Measurements from ENCODE around the gene PTPN3.

The PTPN3 gene

GRCh38 chr9:109419531-109419930 is 78.6 kb downstream of the PTPN3 start:
- no peak for DNase-seq

GRCh38 chr9:109418827-109419226 is 79.3 kb downstream of the PTPN3 start:
- DNase-seq = no peak

DNA sequence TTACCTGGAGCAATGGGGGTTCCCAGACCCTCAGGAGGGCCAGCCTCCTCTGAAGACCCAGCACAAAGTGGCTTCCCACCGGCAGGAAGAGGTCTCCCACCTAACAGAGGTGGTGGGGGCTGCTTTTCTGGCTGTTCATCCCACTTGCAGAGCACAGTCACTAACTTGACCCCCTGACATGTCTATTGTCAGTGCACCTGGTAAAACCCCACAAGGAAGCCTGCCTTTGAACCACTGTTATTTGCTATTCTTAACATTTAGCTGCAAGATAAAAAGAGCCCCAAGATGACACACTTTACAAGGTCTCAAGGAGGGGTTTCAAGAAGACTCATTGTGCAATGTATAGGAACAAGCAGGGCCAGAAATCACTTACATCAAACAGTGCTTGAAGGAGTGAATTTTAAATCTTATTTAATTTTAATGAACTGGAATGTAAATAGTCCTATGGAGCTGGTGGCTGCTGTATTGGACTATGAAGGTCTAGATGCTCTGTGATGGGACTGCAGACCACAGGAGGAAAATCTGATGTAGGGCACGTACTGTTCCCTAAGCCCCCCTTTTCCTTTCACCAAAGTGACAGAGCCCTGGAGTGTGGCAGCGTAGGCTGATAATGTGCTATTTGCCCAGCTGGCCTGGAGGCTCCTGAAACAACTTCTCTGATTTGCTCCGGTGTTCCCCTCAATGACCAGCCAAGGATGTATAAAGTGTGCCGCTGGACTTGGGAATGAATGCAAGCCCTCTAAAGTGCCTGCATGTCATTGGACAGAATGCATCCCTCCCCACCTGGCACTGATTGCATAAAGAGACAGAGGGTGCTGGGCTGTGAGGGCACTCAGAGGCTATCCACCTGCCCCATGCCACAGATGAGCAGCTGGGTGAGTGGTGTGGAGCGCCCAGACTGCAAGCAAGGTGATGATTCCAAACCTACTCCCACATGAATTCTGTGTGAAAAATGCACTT is 80.2 kb downstream of the PTPN3 start:
- DNase-seq = no peak

DNA sequence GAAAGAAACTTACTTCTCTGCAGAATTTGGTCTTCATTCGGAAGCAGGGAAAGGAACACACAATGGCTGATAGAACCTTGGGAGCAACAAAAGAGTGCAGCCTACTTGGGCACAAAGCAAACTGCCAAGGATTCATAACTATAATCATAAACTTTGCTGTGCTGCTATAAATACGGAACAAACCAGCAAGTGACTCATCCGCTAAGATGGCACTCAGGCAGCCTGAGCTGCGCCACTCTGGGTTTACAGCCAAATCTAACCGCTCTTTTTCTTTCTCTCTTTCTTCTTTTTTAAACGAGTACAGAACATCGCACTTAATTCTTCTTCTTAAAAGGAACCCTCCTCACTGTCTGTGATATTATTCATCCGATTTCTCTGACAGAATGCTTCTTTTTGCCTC is 81.1 kb downstream of the PTPN3 start:
- DNase-seq = no peak

DNA sequence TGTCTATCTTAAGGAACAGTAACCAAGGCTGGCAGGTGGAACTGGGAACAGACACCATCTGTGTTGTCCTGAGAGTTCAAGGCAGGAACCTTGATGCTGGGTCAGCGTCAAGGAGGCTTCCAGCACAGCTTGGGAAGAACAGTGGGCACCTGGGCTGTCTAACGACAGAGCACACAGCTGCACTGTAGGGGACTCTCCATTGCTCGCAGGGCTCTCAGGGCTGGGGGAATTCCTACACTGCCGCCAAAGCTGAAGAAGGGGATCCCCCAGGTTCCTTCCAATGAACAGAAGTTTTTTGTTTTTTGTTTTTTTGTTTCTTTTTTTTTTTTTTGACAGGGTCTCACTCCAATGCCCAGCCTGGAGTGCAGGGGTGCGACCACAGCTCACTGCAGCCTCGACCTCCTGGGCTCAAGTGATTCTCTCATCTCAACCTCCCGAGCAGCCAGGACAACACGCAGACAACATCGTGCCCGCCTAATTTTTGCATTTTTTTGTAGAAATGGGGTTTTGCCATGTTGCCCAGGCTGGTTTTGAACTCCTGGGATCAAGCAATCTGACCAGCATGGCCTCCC is 81.9 kb downstream of the PTPN3 start:
- DNase-seq = no peak

- no peak for DNase-seq
These were observed 83.9 kb downstream of the PTPN3 start for GRCh38 chr9:109414125-109414785.

DNA sequence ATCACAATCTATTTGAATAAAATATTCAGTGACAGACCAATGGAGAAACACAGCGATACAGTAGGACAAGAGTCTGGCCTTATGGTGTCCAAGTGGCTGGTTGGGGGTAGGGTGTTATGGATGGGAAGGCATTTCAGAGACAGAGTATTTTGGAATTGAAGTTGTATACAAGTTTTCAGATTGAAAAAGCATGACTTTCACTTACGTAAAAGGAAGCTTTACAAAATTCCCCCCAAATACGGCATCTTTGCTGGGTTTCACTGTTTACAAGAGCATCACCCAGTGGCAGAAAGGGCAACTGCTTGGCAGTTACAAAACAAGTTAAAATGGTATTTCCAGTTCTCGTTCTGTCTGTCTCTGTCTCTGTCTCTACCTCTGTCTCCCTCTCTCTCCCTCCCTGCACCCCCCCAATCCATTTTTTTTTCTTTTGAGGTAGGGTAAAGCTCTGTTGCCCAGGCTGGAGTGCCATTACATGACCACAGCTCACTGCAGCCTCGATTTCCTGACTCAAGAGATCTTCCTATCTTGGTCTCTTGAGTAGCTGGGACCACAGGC is 86.2 kb downstream of the PTPN3 start:
- DNase-seq = peak; percentile 16

DNA sequence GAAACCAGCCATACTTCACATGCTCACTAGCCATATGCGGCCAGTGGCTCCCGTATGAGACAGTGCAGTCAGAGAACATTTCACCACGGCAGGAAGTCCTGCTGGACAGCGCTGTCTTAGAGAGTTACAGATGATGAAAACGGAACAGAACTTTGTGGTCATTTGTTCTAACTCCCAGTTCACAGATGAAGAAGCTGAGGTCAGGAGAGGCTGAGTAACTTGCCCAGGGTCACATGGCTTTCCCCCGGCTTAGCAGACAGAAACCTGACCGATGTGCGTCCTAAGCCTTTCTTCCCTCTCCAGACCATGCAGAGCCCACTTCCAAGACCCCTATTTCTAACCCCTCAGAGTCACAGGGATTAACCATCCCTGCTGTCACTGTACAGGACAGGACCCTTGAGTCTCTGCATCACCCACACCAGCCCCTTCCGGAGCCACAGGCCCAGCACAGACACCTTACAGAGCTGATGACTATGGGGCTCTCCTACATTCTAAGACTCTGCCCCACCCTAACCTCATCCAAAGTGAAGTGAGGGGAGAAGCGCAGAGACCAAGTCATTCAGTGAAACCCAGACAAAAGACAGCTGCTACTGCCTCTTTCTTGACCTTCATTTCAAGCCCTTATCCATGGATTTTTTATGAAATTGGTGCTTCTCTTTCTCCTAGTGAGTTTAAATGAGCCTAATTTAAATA is 86.9 kb downstream of the PTPN3 start:
- DNase-seq = no peak

- no peak for DNase-seq
These were observed 88.2 kb downstream of the PTPN3 start for GRCh38 chr9:109409773-109410397.

DNA sequence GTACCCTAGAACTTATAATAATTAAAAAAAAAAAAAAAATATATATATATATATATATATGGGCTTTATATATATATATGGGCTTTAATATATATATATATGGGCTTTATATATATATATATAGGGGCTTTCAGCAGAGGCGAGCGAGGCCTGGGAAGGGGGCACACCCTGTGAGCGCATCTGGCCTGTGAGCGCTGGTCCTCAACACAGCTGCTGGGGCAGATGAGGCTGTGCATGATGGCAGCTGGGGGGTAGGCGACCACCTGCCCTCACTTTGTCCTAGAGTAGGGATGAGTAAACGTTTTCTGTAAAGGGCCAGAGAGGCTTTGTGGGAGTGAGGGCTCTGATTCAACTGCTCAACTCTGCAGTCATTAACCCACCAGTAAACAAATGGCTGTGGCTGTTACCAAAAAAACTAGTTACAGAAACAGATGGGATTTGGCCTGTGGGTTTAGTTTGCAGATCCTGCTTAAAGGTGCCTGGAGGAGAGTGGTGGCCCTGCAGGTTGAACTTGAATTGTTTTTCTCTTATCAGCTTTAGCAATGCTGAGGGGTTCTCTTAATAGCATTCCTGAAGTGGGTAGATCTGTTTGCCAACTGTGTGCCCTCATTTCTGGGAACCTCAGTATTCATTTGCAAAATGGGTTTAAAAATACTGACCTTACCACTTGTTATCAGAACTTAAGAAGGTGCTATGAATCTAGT is 89.2 kb downstream of the PTPN3 start:
- DNase-seq = no peak

DNA sequence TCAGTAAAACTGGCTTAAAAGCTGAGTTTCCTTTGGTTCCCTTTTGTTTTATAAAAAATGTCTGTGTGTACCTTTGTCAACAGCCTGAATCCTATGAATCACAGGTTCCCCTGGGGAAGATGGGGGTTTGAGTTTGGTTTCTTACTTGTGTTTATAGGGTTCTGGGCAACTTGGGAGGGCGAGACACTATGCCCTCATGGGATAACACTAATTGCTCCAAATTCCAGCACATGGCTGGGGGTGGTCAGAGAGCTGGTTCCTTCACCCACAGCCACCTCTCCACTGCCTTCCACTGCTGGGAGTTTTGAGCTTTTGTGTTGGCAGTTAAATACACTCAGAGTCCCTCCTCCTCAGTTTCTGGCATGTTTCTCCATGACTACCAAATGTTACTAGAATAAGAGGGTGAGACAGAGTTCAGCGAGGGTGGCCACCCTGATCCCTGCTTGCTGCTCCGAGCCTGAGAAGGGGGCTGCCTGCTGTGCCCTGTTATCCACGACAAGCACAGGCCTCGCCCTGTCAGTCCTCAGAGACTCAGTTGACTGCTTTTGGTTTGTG is 94.3 kb downstream of the PTPN3 start:
- DNase-seq = no peak

- DNase-seq = no peak
These were observed 95.0 kb downstream of the PTPN3 start for GRCh38 chr9:109403116-109403515.

DNA sequence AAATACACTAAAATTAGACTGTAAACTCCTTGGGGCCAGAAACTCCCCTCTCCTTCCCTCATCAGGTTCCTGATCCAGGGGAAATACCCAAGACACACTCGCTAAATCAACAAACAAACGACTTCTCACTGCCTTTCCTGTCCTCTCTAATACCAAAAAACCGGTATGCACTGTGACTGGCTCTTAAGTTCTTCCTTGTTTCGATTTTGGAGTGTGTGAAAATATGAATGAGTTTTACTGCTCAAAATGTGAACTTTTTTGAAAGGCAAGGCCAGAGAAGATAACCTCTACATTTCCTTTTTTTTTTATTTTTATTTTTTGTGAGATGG is 96.2 kb downstream of the PTPN3 start:
- no peak for DNase-seq

DNA sequence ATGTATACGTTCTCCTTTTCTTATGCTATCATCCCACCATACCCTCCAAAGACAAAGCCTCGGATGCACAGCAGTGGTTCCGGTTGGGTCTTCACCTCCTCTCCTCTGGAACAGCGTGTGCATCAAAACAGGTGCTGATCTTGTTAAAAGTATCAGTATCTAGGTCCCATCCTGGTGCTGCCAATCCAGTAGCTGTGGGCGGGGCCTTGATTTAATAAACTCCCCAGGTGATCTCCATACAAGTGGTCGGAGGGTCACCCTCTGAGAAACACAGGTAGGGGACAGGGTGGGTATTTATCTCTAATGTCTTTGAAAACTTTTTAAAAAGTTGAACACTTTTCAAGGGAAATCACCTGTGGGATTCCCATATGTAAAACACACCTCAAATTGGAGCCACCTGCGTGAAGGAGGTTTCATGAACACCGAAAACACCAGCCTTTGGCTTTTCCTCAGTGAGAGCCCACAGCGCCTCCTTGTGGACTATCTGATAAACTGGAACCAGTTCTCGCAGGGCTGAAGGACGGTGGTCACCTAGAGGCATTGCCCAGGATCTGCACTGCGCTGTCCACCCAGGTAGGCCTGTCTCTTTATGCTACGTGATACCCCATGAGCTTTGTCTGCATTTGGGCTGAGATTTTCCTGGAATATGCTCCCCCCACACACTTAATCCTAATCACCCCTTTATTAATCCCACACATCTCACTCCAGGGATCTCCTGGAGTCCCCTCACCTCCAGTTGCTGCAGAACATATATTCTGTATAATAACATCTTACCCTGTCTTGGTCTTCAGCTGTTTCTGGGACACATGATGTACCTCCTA is 96.7 kb downstream of the PTPN3 start:
- peak; percentile 50 for DNase-seq

- DNase-seq = no peak
These were observed 98.8 kb downstream of the PTPN3 start for GRCh38 chr9:109399258-109399767.

- no peak for DNase-seq
These were observed 106.9 kb downstream of the PTPN3 start for GRCh38 chr9:109391176-109391575.

GRCh38 chr9:109387856-109388255 is 110.3 kb downstream of the PTPN3 start:
- DNase-seq = no peak

DNA sequence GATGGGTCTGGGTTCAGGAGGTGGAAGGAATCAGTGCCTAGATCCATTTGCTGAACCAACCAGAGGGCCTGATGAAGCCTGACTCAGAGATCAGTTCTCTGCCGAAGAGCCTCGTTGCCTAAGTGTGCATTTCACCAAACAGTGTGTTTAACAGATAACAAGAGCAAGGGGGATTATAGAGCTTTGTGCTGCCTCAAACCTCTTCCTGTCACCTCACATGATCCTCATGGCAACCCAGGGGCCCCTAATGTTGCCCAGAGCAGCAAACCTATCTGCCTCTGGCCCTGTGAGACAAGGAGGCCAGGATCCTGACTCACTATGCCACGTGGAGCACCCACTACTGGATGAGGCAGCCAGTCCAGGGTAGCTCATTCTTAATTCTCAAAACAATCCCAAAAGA is 110.9 kb downstream of the PTPN3 start:
- DNase-seq = no peak

DNA sequence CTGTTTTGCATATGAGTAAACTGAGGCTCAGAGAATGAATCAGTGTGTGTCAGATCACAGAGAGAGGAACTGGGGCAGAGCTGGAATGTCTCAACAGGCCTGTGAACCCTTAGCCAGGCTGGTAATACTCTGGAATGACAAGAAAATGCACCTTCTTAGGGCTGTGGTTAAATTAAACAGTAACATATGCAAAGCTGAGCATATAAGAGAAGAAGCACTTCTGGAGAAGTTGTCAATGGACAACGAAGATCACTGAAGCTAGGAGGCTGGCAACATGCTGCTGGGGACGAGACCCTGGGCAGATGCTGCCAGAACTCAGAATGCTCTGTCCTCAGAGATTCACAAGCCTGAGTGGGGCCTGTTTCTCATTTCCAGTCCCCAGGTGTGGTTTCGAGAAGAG is 112.6 kb downstream of the PTPN3 start:
- no peak for DNase-seq

- no peak for DNase-seq
These were observed 114.2 kb downstream of the PTPN3 start for GRCh38 chr9:109383947-109384346.

DNA sequence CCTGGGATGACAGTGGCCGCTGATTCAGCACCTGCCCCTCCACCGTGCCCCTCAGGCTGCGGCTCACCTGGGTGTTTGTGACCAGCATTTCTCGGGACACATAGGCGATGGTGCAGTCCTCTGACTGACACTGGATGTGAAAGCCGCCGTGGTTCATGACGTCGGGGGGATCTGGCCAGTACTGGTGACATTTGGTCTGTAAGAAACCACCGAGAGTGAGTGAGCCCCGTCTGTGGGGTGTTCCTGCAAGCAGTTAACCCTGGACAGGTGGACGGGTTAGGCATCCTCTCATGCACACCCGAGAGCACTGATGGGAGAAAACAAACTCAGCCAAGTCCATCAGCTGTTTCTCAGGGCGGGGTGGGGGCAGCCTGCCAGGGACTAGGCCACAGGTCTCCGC is 114.8 kb downstream of the PTPN3 start:
- no peak for DNase-seq
